GM04504 (cell line): ENCODE measurements around the gene VENTX.
"Not testable (repeated sequence)": the region's sequence is repeated elsewhere in the genome, so short reads cannot be mapped to it uniquely, and the experiment has no call there.

ENCODE experiments used
- DNase-seq: peaks from one replicate; pipeline ENCODE4 v3.0.0-alpha.2; 2012; ENCODE audit warnings: low read depth

Gene VENTX

DNA sequence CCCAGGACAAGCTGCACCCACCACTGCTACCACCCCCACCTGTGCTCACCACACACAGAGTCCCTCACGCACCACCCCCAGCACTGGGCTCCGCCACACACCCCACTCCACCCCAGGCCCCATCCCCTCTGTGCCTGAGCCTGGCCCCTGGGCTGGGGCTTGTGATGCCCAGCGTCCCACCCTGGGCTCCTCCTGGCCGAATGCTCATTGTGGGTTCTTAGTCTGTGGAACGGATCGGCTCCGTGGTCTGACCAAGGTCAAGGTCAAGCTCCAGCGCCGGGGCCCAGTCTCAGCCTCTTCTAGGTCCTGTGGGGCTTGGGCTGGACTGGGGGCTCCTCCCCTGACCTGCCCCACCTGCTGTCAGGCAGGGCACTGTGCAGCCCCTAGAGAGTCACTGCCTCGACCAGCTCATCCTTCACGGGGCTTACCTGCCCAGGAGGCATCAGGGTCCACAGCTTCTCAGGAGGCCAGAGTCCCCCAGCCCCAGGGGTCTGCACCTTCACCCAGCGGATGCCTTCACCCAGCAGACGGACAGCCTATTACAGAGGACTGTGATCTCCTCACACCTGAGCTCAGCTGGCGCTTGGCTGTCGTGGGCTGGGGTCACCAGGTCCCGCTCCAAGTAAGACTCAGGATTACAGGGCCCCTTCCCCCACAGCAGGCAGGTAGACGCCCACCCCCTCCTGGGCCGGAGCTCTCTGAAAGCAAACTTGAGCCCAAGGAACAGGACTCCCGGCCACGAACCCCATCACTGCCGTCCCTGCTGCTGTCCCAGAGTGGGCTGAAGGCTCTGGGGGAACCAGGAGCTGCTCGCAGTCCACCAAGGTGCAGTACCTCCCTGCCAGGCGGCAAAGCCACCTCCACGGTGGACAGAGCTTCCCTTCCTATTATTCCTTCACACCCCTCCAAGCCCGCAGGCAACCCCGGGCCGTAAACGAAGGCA, 22.9 kb upstream of the VENTX start:
- no peak for DNase-seq

DNA sequence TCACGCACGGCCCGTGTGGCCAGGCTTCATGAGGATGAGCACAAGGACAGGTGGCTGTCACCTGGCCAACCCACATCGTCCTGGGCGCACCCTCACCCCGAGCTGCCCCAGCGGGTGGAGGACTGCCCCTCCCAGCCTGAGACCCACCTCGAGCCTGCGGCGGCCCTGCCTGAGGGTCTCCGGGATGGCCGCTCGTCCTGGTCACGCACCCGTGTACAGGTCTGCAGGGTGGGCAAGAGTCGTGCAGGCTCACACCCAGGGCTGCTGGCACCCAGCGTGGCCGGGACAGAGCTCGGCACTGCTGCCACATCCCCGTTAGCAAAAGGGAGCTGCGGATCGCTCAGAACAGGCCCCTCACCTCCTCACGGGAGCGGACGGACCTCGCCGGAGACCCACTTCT, 22.1 kb upstream of the VENTX start:
- no peak for DNase-seq

DNA sequence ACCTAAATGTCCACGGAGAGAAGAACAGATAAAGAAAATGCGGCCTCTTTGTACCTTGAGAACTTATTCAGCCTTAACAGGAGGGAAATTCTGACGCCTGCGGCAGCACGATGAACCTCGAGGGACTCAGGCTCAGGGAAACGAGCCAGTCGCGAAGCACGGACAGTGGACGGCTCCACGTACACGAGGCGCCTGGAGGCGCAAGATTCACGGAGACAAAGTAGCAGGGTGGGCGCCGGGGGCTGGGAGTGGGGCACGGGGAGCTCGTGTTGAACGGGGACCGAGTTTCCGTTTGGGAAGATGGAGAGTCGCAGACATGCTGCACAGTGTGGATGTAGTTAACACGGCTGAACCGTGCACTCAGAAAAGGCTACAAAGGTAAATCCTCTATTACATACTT, 20.9 kb upstream of the VENTX start:
- no peak for DNase-seq

DNA sequence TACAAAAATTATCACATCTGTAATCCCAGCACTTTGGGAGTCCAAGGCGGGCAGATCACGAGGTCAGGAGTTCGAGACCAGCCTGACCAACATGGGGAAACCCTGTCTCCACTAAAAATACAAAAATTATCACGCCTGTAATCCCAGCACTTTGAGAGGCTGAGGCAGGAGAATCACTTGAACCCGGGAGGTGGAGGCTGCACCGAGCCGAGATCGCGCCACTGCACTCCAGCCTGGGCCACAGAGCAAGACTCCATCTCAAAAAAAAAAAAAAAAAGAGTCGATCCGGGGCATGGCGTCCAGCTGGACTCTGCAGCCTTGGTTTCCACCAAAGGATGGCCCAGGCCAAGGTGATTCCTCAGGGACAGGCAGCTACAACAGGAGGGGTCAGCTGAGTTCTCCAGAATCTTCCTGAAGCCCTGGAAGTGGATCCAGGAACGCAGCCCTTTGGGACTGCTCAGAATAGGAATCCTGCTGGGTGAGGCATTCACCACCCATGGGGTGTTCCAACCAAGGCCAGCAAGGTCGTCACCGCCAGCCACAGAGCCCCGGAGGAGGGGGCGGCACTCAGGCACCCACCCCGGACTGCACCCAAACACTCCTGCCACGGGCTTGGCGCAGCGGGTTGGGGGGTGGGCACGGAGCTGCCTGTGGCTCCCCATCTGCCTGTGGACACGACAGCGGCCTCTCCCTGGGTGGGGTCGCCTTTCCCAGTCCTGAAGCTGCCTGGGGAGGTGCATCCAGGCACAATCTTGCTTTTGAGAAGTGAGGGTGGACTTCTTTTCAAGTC, 19.7 kb upstream of the VENTX start:
- DNase-seq, result no peak

DNA sequence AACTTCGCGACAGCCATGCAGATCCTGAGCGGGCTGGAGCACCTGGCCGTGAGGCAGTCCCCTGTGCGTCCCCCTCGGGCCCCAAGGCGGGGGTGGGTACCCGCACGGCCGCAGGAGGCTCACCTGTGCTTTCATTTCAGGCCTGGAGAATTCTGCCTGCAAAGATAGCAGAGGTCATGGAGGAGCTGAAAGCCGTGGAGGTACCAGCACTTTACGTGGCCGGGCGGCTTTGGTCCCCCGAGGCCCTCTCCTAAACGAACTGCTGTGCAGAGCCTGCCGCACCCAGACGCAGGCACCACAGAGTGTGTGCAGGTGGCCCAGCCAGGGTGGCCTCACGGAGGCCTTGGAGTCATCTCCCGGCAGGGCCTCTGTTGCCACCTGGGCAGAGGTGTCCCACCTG, 18.8 kb upstream of the VENTX start:
- DNase-seq, result no peak

GRCh38 chr10:133219782-133220181, 17.9 kb upstream of the VENTX start:
- DNase-seq, result no peak

GRCh38 chr10:133221331-133221730, 16.3 kb upstream of the VENTX start:
- no peak for DNase-seq

GRCh38 chr10:133221756-133222155, 15.9 kb upstream of the VENTX start:
- DNase-seq, result not testable (repeated sequence)

DNA sequence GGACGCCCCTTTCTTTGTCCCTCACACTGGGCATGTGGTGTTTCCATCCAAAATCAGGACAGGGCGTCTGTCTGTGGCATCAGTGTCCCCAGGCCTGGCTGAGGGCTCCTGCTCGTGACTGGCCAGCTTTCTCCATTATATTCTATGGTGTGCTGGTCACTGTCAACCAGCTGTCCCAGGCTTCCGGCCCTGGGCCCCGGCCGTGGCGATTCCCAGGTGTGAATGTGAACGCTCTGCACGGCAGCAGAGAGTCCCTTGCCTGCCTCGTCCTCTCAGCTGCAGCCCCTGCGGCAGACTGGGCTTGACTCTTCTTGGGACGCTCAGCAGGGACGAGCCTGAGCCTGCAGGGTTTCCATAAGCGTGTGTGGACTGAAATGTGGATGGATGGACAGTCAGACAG, 13.6 kb upstream of the VENTX start:
- no peak for DNase-seq

- no peak for DNase-seq
Observed at GRCh38 chr10:133224756-133225372, 12.8 kb upstream of the VENTX start.

DNA sequence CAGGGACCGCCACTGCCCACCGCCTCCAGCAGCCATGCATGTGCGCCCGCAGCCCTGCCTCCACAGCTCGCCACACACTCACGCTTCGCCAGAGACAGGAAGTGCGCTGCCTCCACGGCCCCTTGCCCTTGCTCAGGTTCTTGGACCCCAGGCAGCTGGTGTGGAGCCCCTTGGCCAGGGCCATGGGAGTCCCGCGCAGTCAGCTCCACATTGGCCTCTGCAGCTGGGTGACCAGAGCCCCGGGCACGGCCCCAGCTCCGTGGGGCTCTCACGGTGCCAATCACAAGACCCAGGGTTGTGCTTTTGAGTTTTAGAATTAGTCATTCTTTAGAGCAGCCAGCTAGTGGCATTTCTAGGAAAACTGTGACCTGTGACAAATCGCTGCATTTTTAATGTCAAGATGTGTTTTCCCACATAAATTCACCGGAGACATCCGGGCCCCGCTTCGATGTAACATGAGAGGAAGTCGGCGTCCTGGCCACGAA, 11.9 kb upstream of the VENTX start:
- DNase-seq, result no peak

DNA sequence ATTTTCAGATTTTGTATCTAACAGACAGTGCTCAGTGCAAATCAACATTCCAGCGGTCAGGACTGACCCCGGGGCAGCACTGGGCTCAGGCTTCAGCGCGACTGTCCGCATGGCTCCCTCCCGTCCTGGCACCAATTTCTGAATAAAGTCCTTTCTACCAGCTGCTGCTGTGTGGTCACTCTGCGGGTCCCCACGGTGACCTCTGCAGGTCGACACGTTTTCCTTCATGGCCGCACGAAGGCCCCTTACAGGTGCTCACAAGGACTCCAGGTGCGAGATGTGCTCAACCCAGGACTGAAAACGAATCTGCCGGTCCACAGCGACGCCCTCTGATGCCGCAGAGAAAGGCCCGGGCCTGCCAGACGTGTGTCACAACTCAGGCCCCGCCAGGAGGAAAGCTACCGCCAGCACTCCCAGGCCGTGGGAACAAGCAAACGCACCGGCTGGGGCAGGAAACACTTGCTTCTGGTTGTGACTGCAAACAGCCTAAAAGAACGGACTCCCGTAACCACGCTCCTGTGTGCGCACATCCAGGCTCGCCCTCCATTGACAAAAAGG, 11.3 kb upstream of the VENTX start:
- DNase-seq, result no peak

DNA sequence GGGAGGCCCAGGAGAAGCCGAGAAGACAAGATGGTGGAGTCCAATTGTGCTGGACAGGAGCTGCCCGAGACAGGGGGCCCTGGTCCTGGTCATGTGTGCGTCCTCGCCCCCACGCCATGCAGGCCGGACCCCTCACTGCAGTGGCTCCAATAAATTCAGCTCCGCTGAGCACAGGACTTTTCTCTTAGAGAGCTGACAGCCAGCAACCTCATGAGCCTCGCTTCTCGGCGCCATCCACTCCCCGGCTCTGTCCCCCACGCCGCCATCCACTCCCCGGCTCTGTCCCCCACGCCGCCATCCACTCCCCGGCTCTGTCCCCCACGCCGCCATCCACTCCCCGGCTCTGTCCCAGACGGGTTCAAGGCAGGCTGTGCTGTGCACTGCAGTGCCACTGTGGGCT, 10.4 kb upstream of the VENTX start:
- no peak for DNase-seq

DNA sequence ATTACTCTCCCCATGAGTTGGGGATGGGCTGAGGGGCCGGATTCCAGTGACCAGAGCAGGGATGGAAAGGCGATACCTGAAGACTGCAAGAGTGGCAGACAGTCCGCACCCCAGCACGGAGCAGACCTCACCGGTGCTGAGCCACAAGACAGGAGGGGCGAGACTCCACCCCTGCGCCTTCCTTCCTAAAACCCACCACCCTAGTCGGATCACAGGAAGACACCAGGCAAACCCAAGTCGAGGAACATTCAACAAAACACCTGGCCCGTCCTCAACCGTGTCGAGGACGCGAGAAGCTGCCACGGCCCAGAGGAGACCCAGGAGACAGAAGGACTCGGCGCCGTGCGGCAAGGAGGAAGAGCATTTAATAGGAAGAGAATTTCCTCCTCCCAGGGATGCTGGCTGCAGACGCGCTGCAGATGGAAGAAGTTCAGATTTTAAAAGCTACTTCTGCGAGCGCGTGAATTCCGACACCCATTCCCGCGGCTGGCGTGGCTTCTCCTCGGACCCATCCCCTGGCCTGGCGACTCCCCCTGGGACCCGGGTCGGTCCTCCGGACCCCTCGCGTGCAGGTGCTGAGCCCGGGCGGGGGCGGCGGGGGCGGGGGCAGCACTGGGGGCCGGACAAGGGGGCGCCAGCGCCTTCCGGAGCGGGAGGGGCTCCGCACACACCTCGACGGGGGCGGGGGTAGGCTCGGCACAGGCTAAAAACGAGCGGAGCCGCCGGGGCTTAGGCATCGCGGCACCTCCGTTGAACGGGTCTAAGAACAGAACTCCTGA, 8.2 kb upstream of the VENTX start:
- DNase-seq, result no peak

DNA sequence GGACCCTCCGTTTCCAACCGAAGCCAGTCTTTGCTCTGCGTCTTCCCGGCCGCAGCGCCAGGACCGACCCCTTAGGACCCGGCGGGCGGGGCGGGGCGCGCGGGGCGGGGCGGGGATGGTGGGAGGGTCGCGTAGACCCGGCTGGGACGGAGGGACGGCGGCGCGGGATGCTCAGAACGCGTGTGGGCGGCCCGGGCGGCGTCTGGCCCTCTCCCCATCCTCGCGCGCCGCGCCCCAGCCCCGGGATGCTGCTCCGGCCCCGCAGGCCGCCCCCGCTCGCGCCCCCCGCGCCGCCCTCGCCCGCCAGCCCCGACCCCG, 7.7 kb upstream of the VENTX start, which contains the start of gene UTF1:
TSS of gene UTF1 (plus strand) at position 174 of the 318 bp plus-strand sequence. CDS start at position 246, 72 bp downstream.
- DNase-seq, result no peak

DNA sequence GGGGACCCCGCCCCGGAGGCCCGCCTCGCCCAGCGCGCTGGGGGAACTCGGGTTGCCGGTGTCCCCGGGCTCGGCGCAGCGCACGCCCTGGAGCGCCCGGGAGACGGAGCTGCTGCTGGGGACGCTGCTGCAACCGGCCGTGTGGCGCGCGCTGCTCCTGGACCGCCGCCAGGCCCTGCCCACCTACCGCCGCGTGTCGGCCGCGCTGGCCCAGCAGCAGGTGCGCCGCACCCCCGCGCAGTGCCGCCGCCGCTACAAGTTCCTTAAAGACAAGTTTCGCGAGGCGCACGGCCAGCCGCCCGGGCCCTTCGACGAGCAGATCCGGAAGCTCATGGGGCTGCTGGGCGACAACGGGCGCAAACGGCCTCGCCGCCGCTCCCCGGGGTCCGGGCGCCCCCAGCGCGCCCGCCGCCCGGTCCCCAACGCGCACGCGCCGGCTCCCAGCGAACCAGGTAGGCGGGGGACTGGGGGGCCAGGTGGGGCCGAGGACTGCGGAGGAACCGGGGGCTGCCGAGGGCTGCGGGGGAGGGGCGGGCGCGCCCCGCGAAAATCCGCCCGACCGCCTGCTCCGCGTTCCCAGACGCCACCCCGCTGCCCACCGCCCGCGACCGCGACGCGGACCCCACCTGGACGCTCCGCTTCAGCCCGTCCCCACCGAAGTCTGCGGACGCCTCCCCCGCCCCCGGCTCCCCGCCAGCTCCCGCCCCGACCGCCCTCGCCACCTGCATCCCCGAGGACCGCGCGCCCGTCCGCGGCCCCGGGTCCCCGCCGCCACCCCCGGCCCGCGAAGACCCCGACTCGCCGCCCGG, 7.1 kb upstream of the VENTX start:
- no peak for DNase-seq

DNA sequence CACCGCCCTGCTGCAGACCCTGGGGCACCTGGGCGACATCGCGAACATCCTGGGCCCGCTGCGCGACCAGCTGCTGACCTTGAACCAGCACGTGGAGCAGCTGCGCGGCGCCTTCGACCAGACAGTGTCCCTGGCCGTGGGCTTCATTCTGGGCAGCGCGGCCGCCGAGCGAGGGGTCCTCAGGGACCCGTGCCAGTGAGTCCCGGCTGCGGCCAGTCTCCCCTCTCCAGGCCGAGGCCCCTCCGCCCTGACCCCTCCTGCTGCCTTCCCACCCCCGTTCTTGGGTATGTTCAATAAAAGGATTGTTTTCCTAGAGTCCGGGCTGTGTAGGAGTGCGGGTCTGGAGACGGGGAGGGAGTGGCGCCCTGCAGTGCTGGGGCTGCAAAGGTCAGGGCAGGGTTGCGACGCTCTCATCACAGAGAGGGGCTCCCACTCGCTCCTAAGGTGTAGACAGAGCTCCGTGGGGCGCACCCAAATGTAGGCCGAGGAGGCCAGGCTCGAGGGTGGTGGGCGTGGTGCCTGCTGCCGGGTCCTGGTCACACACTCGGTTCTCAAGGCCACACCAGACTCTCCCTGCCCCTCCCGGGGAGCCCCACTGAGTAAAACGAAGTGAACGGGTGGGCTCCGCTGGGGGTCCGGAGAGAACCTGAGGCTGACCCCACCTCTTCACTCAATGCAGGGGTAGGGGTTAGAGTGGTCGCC, 6.3 kb upstream of the VENTX start:
- no peak for DNase-seq

- DNase-seq, result no peak
Observed at GRCh38 chr10:133231946-133232574, 5.6 kb upstream of the VENTX start.

DNA sequence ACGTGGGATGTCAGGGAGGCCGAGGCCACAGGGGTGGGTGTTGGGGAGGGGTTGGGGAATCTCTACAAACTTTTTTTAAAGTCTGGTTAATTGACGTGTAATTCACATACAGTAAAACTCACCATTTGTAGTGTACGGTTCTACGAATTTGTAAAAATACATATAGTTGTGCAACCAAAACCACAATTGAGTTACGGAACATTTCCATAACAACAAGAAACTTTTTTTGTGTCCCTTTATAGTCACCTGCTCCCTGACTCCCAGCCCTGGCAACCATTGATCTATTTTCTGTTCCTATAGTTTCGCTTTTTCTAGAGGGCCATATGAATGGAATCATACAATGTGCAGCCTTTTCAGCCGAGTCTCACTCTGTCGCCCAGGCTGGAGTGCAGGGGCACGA, 2.9 kb upstream of the VENTX start:
- DNase-seq, result not testable (repeated sequence)
